Nephron progenitor cell (in vitro differentiated cells): Measurements from ENCODE around the gene DAW1.
"Not testable (repeated sequence)": the region's sequence is repeated elsewhere in the genome, so short reads cannot be mapped to it uniquely, and the experiment has no call there.

Experiments used
- DNase-seq: peaks from one replicate; pipeline ENCODE4 v3.0.0; 2021
- H3K27ac Mint-ChIP-seq: 2 replicates; pipeline ENCODE4 v1.8.0; 2021; ENCODE audit warnings: mild to moderate bottlenecking, moderate library complexity, mixed read lengths
- H3K27me3 Mint-ChIP-seq: 2 replicates; pipeline ENCODE4 v1.8.0; 2021; ENCODE audit warnings: mild to moderate bottlenecking, low read depth, mixed read lengths; ENCODE audit not compliant: poor library complexity
- H3K36me3 Mint-ChIP-seq: 2 replicates; pipeline ENCODE4 v1.8.0; 2021; ENCODE audit warnings: low read depth, mixed read lengths
- H3K4me1 Mint-ChIP-seq: 2 replicates; pipeline ENCODE4 v1.8.0; 2021; ENCODE audit warnings: mixed read lengths
- H3K4me3 Mint-ChIP-seq: 2 replicates; pipeline ENCODE4 v1.8.0; 2021; ENCODE audit warnings: mild to moderate bottlenecking, moderate library complexity, mixed read lengths
- H3K9me3 Mint-ChIP-seq: 2 replicates; pipeline ENCODE4 v1.8.0; 2021; ENCODE audit warnings: mild to moderate bottlenecking, moderate library complexity, mixed read lengths
- TF ChIP-seq, protein P1 (sequence below): fragments of 200-600 bp; sonication (generic); IDR thresholded peaks from 2 replicates; pipeline ENCODE4 v1.5.0; 2021; ENCODE audit warnings: antibody characterized with exemption

Gene DAW1

DNA sequence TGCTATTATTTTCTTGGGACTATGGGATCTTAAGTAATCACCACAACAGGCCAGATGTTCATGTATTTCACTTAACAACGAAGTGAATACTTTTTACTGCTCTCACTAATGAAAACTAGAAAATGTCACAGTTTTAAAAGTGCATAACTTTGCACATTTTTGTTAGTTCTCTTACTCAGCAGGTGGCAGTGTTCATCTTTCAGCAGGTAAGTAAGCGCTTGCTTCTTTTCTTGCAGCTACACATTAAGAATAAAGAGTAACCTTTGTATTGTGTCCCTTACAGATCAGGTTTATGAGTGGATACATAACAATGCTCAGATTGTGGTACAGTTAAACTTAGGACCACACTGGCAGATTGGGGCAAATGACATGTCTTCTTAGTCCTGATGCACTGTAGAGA, 61.0 kb downstream of the DAW1 start:
- Mint-ChIP-seq H3K4me3 (no peak overlapping the region), H3K4me1 (peaks cover 9% of the 10 kb centered on the region), H3K27ac (no peak overlapping the region), H3K27me3 (peaks cover 3% of the 10 kb centered on the region), H3K9me3 (peaks cover 10% of the 10 kb centered on the region), H3K36me3 (no peaks in the 10 kb centered on the region)
- no peak for DNase-seq
- TF ChIP-seq, protein P1, sequence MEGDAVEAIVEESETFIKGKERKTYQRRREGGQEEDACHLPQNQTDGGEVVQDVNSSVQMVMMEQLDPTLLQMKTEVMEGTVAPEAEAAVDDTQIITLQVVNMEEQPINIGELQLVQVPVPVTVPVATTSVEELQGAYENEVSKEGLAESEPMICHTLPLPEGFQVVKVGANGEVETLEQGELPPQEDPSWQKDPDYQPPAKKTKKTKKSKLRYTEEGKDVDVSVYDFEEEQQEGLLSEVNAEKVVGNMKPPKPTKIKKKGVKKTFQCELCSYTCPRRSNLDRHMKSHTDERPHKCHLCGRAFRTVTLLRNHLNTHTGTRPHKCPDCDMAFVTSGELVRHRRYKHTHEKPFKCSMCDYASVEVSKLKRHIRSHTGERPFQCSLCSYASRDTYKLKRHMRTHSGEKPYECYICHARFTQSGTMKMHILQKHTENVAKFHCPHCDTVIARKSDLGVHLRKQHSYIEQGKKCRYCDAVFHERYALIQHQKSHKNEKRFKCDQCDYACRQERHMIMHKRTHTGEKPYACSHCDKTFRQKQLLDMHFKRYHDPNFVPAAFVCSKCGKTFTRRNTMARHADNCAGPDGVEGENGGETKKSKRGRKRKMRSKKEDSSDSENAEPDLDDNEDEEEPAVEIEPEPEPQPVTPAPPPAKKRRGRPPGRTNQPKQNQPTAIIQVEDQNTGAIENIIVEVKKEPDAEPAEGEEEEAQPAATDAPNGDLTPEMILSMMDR: no peak

GRCh38 chr2:227933884-227934283, 62.5 kb downstream of the DAW1 start:
- H3K9me3 Mint-ChIP-seq: peaks cover 4% of the 10 kb centered on the region
- H3K4me1 Mint-ChIP-seq: peaks cover 9% of the 10 kb centered on the region
- H3K27ac Mint-ChIP-seq: no peak overlapping the region
- TF ChIP-seq, protein P1: no peak
- no peaks in the 10 kb centered on the region for H3K36me3 Mint-ChIP-seq
- peaks cover 3% of the 10 kb centered on the region for H3K27me3 Mint-ChIP-seq
- no peak for DNase-seq
- H3K4me3 Mint-ChIP-seq: no peak overlapping the region

- not testable (repeated sequence) for H3K27me3 Mint-ChIP-seq, H3K27ac Mint-ChIP-seq, DNase-seq, H3K9me3 Mint-ChIP-seq, H3K4me3 Mint-ChIP-seq, H3K36me3 Mint-ChIP-seq
- peaks cover 16% of the 10 kb centered on the region for H3K4me1 Mint-ChIP-seq
These were observed 64.8 kb downstream of the DAW1 start for GRCh38 chr2:227936249-227936648.

DNA sequence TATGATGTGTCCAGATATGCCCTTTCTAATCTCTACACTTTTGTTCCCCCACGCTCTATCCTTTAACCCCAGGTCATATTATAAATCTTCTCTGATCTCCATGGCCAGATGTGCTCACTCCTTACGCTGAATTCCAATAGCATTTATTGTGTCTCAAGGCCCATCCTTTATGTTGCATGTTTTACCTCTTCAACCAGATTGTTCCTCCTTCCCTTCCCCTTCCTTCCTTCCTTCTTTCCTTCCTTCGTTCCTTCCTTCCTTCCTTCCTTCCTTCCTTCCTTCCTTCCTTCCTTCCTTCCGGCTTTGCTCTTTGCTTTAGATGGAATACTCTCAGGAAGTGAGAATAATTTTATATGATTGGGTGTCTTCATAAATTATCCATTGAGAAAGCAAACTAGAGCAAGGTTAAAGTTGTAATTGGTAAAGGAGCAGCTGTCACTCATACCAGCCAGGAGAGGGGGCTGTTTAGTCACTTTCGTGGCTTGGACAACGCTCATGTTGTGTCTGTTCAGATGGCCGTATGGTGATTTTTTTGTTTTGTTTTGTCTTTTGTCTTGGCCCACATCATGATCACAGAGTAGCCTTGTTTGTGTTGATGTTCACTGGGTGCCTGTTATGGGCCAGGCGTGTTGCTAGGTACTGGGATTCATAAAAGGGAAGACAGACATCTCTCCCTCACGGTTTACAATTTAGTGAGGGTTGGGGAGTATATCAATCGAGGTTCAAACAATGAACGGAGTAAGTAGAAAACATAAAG, 68.0 kb downstream of the DAW1 start:
- H3K36me3 Mint-ChIP-seq: no peaks in the 10 kb centered on the region
- DNase-seq: peak; percentile 43
- H3K4me3 Mint-ChIP-seq: peak overlapping the region; percentile 29
- no peak overlapping the region for H3K27ac Mint-ChIP-seq
- peaks cover 5% of the 10 kb centered on the region for H3K27me3 Mint-ChIP-seq
- TF ChIP-seq, protein P1: peak; percentile 55
- peaks cover 16% of the 10 kb centered on the region for H3K4me1 Mint-ChIP-seq
- H3K9me3 Mint-ChIP-seq: no peaks in the 10 kb centered on the region

DNA sequence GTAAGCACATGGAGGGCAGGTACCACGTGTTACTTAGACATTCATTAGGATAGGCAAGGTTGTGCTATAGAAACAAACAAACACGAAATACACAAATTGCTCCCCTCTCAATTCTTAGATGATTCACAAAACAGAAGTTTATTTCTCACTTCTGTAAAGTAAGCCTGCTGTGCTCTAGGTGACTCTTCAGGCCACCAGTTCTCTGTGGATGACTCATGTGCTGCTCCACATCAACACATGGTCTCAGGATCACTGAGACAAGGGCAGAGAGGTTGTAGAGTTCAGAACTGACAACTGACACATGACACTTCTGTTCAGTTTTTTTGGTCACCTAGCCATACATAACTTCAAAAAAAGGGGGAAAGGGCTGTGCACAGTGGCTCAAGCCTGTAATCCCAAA, 70.6 kb downstream of the DAW1 start:
- Mint-ChIP-seq H3K4me3 (no peak overlapping the region), H3K36me3 (no peaks in the 10 kb centered on the region), H3K27me3 (peaks cover 3% of the 10 kb centered on the region), H3K4me1 (peaks cover 8% of the 10 kb centered on the region), H3K9me3 (peaks cover 9% of the 10 kb centered on the region), H3K27ac (no peak overlapping the region)
- DNase-seq: no peak
- TF ChIP-seq, protein P1: no peak

GRCh38 chr2:227942965-227943364, 71.5 kb downstream of the DAW1 start:
- peaks cover 3% of the 10 kb centered on the region for H3K27me3 Mint-ChIP-seq
- TF ChIP-seq, protein P1: no peak
- peaks cover 8% of the 10 kb centered on the region for H3K4me1 Mint-ChIP-seq
- H3K27ac Mint-ChIP-seq: no peak overlapping the region
- H3K36me3 Mint-ChIP-seq: no peaks in the 10 kb centered on the region
- no peak overlapping the region for H3K4me3 Mint-ChIP-seq
- peaks cover 9% of the 10 kb centered on the region for H3K9me3 Mint-ChIP-seq
- DNase-seq: no peak
